Tibial nerve (tissue), 4 donors: ENCODE measurements around the gene TCF4. TPM values are rescaled to one million over a fixed set of nuclear protein-coding genes. Genes with fewer than 3 reads are reported as not detected.
A peak's percentile ranks its signal among the peaks of the same experiment; 100 is the strongest.

ENCODE experiments used
- DNase-seq, 2 donors: peaks; one replicate each; pipeline ENCODE4 v3.0.0-alpha.2; 2019; ENCODE audit warnings: low spot score in 2 of 2
- H3K27ac ChIP-seq, 4 donors: fragments of 200-600 bp; sonication (generic) in 3 of 4; one replicate each; pipeline ENCODE4 v1.5.1; 2017 to 2019; ENCODE audit warnings: mild to moderate bottlenecking in 1 of 4
- H3K27me3 ChIP-seq, 2 donors: fragments of 200-600 bp; sonication (generic) in 1 of 2; one replicate each; pipeline versions ENCODE4 v1.5.1 to v1.6.0; 2017 to 2019
- H3K36me3 ChIP-seq, 3 donors: fragments of 200-600 bp; sonication (generic); one replicate each; pipeline ENCODE4 v1.5.1; 2018 to 2019
- H3K4me1 ChIP-seq, 4 donors: fragments of 200-600 bp; sonication (generic) in 3 of 4; one replicate each; pipeline ENCODE4 v1.5.1; 2017 to 2019
- H3K4me3 ChIP-seq, 4 donors: fragments of 200-600 bp; sonication (generic) in 3 of 4; one replicate each; pipeline ENCODE4 v1.5.1; 2017 to 2019; ENCODE audit warnings: mild to moderate bottlenecking in 1 of 4, moderate library complexity in 1 of 4
- H3K9me3 ChIP-seq, 4 donors: fragments of 200-600 bp; sonication (generic) in 3 of 4; one replicate each; pipeline ENCODE4 v1.5.1; 2017 to 2019
- EP300 ChIP-seq, 2 donors: sonication (generic); formaldehyde crosslinking; IDR thresholded peaks; one replicate each; pipeline ENCODE4 v1.6.1; 2017; ENCODE audit warnings: antibody characterized with exemption in 2 of 2, mild to moderate bottlenecking in 1 of 2
- POLR2A ChIP-seq, 2 donors: fragments of 450-650 bp; IDR thresholded peaks; one replicate each; pipeline ENCODE4 v1.6.1; 2017; ENCODE audit warnings: antibody characterized with exemption in 2 of 2, mild to moderate bottlenecking in 2 of 2, moderate library complexity in 2 of 2
- WGBS, 2 donors: methylation state at CpG; one replicate each; pipeline ENCODE4 v1.1.5; 2018; 5-methylcytosine and 5-hydroxymethylcytosine counted together
- total RNA-seq, 4 donors: library from RNA; depleted of rRNA; stranded (reverse); fragments of >200 nt; gene quantifications; one replicate each; pipeline ENCODE4 v1.1.0, GENCODE V29; 2016
- TF ChIP-seq, protein P1 (sequence below), 5 experiments: fragments of 200-600 bp in 3 of 5; fragments of 450-650 bp in 2 of 5; sonication (generic) in 3 of 5; IDR thresholded peaks; one replicate each; pipeline ENCODE4 v1.5.1; 2016 to 2019; ENCODE audit warnings: antibody characterized with exemption in 5 of 5, mild to moderate bottlenecking in 3 of 5, moderate library complexity in 2 of 5

Gene TCF4
- total RNA-seq, 4 donors from 2014 or later, result 100 to 157 (median 114) TPM

GRCh38 chr18:55501982-55502710 lies 85.8 kb downstream of the TCF4 start:
- TF ChIP-seq, protein P1, sequence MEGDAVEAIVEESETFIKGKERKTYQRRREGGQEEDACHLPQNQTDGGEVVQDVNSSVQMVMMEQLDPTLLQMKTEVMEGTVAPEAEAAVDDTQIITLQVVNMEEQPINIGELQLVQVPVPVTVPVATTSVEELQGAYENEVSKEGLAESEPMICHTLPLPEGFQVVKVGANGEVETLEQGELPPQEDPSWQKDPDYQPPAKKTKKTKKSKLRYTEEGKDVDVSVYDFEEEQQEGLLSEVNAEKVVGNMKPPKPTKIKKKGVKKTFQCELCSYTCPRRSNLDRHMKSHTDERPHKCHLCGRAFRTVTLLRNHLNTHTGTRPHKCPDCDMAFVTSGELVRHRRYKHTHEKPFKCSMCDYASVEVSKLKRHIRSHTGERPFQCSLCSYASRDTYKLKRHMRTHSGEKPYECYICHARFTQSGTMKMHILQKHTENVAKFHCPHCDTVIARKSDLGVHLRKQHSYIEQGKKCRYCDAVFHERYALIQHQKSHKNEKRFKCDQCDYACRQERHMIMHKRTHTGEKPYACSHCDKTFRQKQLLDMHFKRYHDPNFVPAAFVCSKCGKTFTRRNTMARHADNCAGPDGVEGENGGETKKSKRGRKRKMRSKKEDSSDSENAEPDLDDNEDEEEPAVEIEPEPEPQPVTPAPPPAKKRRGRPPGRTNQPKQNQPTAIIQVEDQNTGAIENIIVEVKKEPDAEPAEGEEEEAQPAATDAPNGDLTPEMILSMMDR (IDR thresholded peaks at IDR 0.05), result no peak
- no peaks in the 10 kb centered on the region for H3K9me3 ChIP-seq
- H3K27ac ChIP-seq, result peak overlapping the region in 1 of 4 donors; percentile 41
- WGBS, 2 donors, result 75 to 81% methylated on average over 2 of the region's 2 CpGs
- H3K4me3 ChIP-seq, result no peak overlapping the region
- peaks cover 0 to 4% (median 2%) of the 10 kb centered on the region in 4 donors for H3K4me1 ChIP-seq
- H3K27me3 ChIP-seq, result no peaks in the 10 kb centered on the region
- H3K36me3 ChIP-seq, result no peaks in the 10 kb centered on the region
- no peak for DNase-seq

DNA sequence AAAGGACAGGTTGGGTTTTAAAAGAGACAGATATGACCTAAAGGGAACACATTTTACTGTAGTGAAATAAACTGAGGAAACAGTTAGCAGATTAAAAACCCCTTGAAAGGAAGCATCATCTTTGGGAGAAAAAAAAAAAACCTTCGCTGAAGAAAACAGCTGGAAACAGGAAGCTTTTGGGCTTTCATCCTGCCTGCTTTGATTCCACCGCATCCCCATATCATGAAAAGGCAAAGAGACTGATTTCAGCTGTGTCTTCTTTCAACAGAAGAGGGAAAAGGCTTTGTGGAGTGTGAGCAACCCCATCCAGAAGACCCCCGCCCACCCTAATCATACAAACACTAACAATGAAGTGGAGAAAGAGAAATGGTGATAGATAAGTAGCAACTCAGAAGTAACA lies 86.4 kb downstream of the TCF4 start:
- Histone ChIP-seq H3K27ac (peak overlapping the region in 1 of 4 donors; percentile 41), H3K36me3 (no peaks in the 10 kb centered on the region), H3K4me1 (peaks cover 0 to 4% (median 2%) of the 10 kb centered on the region in 4 donors), H3K27me3 (no peaks in the 10 kb centered on the region), H3K4me3 (no peak overlapping the region), H3K9me3 (no peaks in the 10 kb centered on the region)
- no peak for DNase-seq
- 60 to 62% methylated on average over 3 of the region's 3 CpGs for WGBS, 2 donors
- no peak for TF ChIP-seq POLR2A (IDR thresholded peaks at IDR 0.05)

- Histone ChIP-seq H3K9me3 (no peaks in the 10 kb centered on the region), H3K27me3 (no peaks in the 10 kb centered on the region), H3K36me3 (no peaks in the 10 kb centered on the region), H3K4me3 (no peak overlapping the region), H3K27ac (peak overlapping the region in 2 of 4 donors; percentile 12 to 61), H3K4me1 (peaks cover 0 to 4% (median 2%) of the 10 kb centered on the region in 4 donors)
- TF ChIP-seq POLR2A (IDR thresholded peaks at IDR 0.05) (no peak), EP300 (IDR thresholded peaks at IDR 0.05) (no peak)
- TF ChIP-seq, protein P1 (IDR thresholded peaks at IDR 0.05), result no peak
- 43 to 45% methylated on average over 4 of the region's 4 CpGs for WGBS, 2 donors
- DNase-seq, result no peak
These were observed 87.5 kb downstream of the TCF4 start for GRCh38 chr18:55500316-55501086.

- no peak for TF ChIP-seq EP300 (IDR thresholded peaks at IDR 0.05)
- no peak for TF ChIP-seq POLR2A (IDR thresholded peaks at IDR 0.05)
- TF ChIP-seq, protein P1 (IDR thresholded peaks at IDR 0.05), result no peak
- 86 to 87% methylated on average over 3 of the region's 3 CpGs for WGBS, 2 donors
- Histone ChIP-seq H3K4me3 (no peak overlapping the region), H3K4me1 (peaks cover 0 to 4% (median 2%) of the 10 kb centered on the region in 4 donors), H3K27ac (peak overlapping the region in 1 of 4 donors; percentile 61), H3K36me3 (no peaks in the 10 kb centered on the region), H3K9me3 (no peaks in the 10 kb centered on the region), H3K27me3 (no peaks in the 10 kb centered on the region)
- DNase-seq, result no peak
These were observed 88.5 kb downstream of the TCF4 start for GRCh38 chr18:55499526-55499925.

DNA sequence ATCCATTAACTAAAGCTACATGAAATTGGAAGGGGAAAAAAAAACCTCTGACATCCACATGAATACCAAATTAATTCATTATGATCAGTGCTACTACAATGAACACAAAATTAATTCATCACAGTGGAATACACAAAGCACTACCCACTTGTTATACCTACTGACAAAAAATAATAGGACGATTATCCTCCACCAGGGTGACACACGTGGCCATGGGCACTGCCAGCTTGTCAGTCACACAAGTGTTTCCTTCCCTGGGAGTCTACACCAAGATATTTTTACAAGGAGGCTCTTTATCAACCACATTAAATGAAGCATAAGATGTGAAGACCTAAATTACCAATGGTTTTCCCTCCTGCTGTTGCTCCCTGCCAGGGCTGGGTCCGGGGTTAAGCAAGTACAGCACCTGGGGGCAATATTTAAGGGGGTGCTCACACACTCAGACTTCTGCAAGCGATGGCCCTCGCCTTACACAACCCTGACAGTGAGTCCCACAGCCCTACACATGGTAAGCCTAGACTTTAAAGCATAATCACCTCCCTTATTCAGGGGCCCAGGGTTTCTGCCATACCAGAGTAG lies 90.1 kb downstream of the TCF4 start:
- peaks cover 0 to 4% (median 2%) of the 10 kb centered on the region in 4 donors for H3K4me1 ChIP-seq
- H3K4me3 ChIP-seq, result no peak overlapping the region
- H3K9me3 ChIP-seq, result no peaks in the 10 kb centered on the region
- DNase-seq, result no peak
- no peaks in the 10 kb centered on the region for H3K36me3 ChIP-seq
- H3K27ac ChIP-seq, result no peak overlapping the region
- no peaks in the 10 kb centered on the region for H3K27me3 ChIP-seq
- TF ChIP-seq, protein P1 (IDR thresholded peaks at IDR 0.05), result no peak
- TF ChIP-seq POLR2A (IDR thresholded peaks at IDR 0.05) (no peak), EP300 (IDR thresholded peaks at IDR 0.05) (no peak)
- 75 to 80% methylated on average over 5 of the region's 5 CpGs for WGBS, 2 donors
